ENCODE results near the gene F12.

Gene F12

GRCh38 chr5:177445052-177445916, 35.9 kb upstream of the F12 start:
- DNase-seq (ENCODE audit: low spot score) = no peak
- TF ChIP-seq, protein P1, sequence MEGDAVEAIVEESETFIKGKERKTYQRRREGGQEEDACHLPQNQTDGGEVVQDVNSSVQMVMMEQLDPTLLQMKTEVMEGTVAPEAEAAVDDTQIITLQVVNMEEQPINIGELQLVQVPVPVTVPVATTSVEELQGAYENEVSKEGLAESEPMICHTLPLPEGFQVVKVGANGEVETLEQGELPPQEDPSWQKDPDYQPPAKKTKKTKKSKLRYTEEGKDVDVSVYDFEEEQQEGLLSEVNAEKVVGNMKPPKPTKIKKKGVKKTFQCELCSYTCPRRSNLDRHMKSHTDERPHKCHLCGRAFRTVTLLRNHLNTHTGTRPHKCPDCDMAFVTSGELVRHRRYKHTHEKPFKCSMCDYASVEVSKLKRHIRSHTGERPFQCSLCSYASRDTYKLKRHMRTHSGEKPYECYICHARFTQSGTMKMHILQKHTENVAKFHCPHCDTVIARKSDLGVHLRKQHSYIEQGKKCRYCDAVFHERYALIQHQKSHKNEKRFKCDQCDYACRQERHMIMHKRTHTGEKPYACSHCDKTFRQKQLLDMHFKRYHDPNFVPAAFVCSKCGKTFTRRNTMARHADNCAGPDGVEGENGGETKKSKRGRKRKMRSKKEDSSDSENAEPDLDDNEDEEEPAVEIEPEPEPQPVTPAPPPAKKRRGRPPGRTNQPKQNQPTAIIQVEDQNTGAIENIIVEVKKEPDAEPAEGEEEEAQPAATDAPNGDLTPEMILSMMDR (IDR thresholded peaks at IDR 0.05) = no peak
- Histone ChIP-seq H3K4me3 (no peak overlapping the region), H3K27ac (no peak overlapping the region)

DNA sequence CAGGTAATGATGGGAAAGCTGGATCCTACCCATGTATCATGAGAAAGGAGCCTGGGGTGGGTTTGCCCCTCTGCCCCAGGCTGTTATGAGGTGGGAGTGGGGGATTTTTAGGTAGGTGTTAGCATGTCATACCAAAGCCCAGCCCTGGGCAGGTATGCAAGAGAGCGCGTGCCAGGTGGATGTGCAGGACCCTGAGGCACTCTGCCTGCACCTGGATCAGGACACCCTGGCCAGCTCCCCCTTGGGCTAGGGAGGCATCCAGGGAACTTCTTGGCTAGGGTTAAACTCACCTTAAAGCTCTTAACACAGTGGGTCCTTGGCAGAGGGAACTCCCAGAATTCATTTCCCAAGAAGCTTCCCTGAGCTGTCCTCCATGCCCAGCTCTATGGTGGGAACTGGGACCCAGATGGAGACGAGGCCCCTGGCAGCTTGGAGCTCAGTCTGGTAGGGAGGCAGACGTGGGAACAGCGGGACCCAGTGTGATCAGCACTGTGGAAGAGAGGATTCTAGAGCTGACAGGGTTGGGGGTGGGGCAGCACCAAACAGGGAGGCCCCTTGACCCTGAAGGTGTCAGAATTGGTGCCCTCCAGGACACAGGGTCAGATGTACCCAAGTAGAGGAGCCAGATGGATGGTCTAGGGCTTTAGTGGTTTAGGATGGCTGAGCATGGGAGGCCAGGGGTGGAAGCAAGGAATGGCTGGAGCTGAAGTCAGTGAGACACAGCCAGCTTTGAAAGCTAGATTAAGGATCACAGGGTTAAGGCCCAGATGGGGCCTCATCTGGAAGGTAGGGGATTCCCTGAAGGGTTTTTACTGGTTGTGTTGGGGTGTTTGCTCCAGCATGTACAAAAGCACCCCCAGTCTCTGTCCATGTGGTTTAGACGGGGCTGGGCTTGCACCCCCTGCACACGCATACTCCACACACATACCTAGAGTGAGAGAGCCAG, 35.0 kb upstream of the F12 start:
- TF ChIP-seq, protein P1 (IDR thresholded peaks at IDR 0.05) = no peak
- Histone ChIP-seq H3K4me3 (no peak overlapping the region), H3K27ac (no peak overlapping the region)
- no peak for DNase-seq (ENCODE audit: low spot score)

- Histone ChIP-seq H3K4me3 (no peak overlapping the region), H3K27ac (no peak overlapping the region)
- TF ChIP-seq, protein P1 (IDR thresholded peaks at IDR 0.05) = no peak
- no peak for DNase-seq (ENCODE audit: low spot score)
These were observed 34.0 kb upstream of the F12 start for GRCh38 chr5:177443144-177443983.

GRCh38 chr5:177442066-177442826, 32.9 kb upstream of the F12 start:
- TF ChIP-seq, protein P1 (IDR thresholded peaks at IDR 0.05) = no peak
- Histone ChIP-seq H3K27ac (no peak overlapping the region), H3K4me3 (no peak overlapping the region)
- no peak for DNase-seq (ENCODE audit: low spot score)

GRCh38 chr5:177440990-177441780, 31.8 kb upstream of the F12 start:
- no peak overlapping the region for H3K27ac ChIP-seq
- DNase-seq (ENCODE audit: low spot score) = no peak
- TF ChIP-seq, protein P1 (IDR thresholded peaks at IDR 0.05) = no peak
- H3K4me3 ChIP-seq = no peak overlapping the region

All from coronary artery (tissue), 2 donors.